Astrocyte (in vitro differentiated cells and primary cell): ENCODE measurements around the gene EAF2. TPM values are rescaled to one million over a fixed set of nuclear protein-coding genes. Genes with fewer than 3 reads are reported as not detected.

Experiments used
- DNase-seq: peaks from one replicate; pipeline ENCODE4 v3.0.0-alpha.2; 2010; ENCODE audit warnings: low read depth
- FAIRE-seq: peaks from 2 replicates; lab custom pipeline; 2011; peaks lifted over from hg19 to GRCh38; lab: Jason Lieb, UNC
- H2AFZ ChIP-seq: 2 replicates; pipeline ENCODE4 v1.6.0; 2012; ENCODE audit warnings: low read depth, low read length, inconsistent platforms
- H3K27ac ChIP-seq: 2 replicates; pipeline ENCODE4 v1.5.1; 2011; ENCODE audit warnings: low read depth, low read length, inconsistent platforms
- H3K27me3 ChIP-seq: 2 replicates; pipeline ENCODE4 v1.6.0; 2011; ENCODE audit warnings: low read length, inconsistent platforms; ENCODE audit not compliant: insufficient read depth
- H3K36me3 ChIP-seq: 2 replicates; pipeline ENCODE4 v1.5.1; 2011; ENCODE audit warnings: low read length, inconsistent platforms; ENCODE audit not compliant: insufficient read depth
- H3K4me1 ChIP-seq: 2 replicates; pipeline ENCODE4 v1.5.1; 2011; ENCODE audit warnings: low read length, inconsistent platforms; ENCODE audit not compliant: insufficient read depth
- H3K4me2 ChIP-seq: 2 replicates; pipeline ENCODE4 v1.6.0; 2012; ENCODE audit warnings: low read length, inconsistent platforms
- H3K4me3 ChIP-seq: 2 replicates; pipeline ENCODE4 v1.5.1; 2011; ENCODE audit warnings: low read depth, mild to moderate bottlenecking, low read length, inconsistent platforms; ENCODE audit not compliant: insufficient read depth
- H3K79me2 ChIP-seq: 2 replicates; pipeline ENCODE4 v1.6.0; 2012; ENCODE audit warnings: mild to moderate bottlenecking, low read length, inconsistent platforms; ENCODE audit not compliant: insufficient read depth
- H3K9ac ChIP-seq: 2 replicates; pipeline ENCODE4 v1.6.0; 2012; ENCODE audit warnings: mild to moderate bottlenecking, low read length, inconsistent platforms
- H3K9me3 ChIP-seq: 2 replicates; pipeline ENCODE4 v1.5.1; 2012; ENCODE audit warnings: low read depth, mild to moderate bottlenecking, low read length, inconsistent platforms; ENCODE audit not compliant: insufficient read depth
- H4K20me1 ChIP-seq: 2 replicates; pipeline ENCODE4 v1.6.0; 2012; ENCODE audit warnings: low read length, inconsistent platforms; ENCODE audit not compliant: insufficient read depth
- H3K27ac Mint-ChIP-seq: one replicate; pipeline ENCODE4 v1.8.0; 2021; ENCODE audit warnings: mild to moderate bottlenecking, mixed read lengths; ENCODE audit not compliant: unreplicated experiment
- H3K27me3 Mint-ChIP-seq: one replicate; pipeline ENCODE4 v1.8.0; 2021; ENCODE audit warnings: low read depth, mixed read lengths; ENCODE audit not compliant: unreplicated experiment
- H3K36me3 Mint-ChIP-seq: one replicate; pipeline ENCODE4 v1.8.0; 2021; ENCODE audit warnings: low read depth, mixed read lengths; ENCODE audit not compliant: unreplicated experiment
- H3K4me1 Mint-ChIP-seq: one replicate; pipeline ENCODE4 v1.8.0; 2021; ENCODE audit warnings: low read depth, mixed read lengths; ENCODE audit not compliant: unreplicated experiment
- H3K4me3 Mint-ChIP-seq: one replicate; pipeline ENCODE4 v1.8.0; 2021; ENCODE audit warnings: mild to moderate bottlenecking, moderate library complexity, mixed read lengths; ENCODE audit not compliant: unreplicated experiment
- H3K9me3 Mint-ChIP-seq: one replicate; pipeline ENCODE4 v1.8.0; 2021; ENCODE audit warnings: mild to moderate bottlenecking, mixed read lengths; ENCODE audit not compliant: unreplicated experiment
- CTCF ChIP-seq: IDR thresholded peaks from 2 replicates; pipeline ENCODE4 v1.5.1; 2011; ENCODE audit warnings: low read depth, mild to moderate bottlenecking, inconsistent platforms, low read length, moderate library complexity; ENCODE audit not compliant: insufficient read depth
- EZH2 ChIP-seq: IDR thresholded peaks from 2 replicates; pipeline ENCODE4 v1.6.1; 2012; ENCODE audit warnings: mild to moderate bottlenecking, low read length, inconsistent platforms; ENCODE audit not compliant: insufficient read depth
- total RNA-seq: library from RNA; stranded (reverse); gene quantifications from 2 replicates; pipeline ENCODE4 v1.2.1, GENCODE V29; 2021

EAF2 gene
- total RNA-seq, 1 donor from 2014 or later, result 1.8 TPM

- no peak overlapping the region for H3K27ac ChIP-seq
- no peaks in the 10 kb centered on the region for H3K4me1 Mint-ChIP-seq
- no peaks in the 10 kb centered on the region for H4K20me1 ChIP-seq
- no peaks in the 10 kb centered on the region for H3K9me3 ChIP-seq
- no peak overlapping the region for H3K9ac ChIP-seq
- no peaks in the 10 kb centered on the region for H3K36me3 ChIP-seq
- DNase-seq (no peak), FAIRE-seq (no peak)
- no peaks in the 10 kb centered on the region for H3K4me1 ChIP-seq
- H3K27ac Mint-ChIP-seq, result no peak overlapping the region
- H2AFZ ChIP-seq, result no peak overlapping the region
- no peak for TF ChIP-seq CTCF
- TF ChIP-seq EZH2, result no peak
- H3K4me3 Mint-ChIP-seq, result no peak overlapping the region
- H3K36me3 Mint-ChIP-seq, result no peaks in the 10 kb centered on the region
- H3K4me2 ChIP-seq, result no peak overlapping the region
- H3K4me3 ChIP-seq, result no peak overlapping the region
- no peaks in the 10 kb centered on the region for H3K27me3 Mint-ChIP-seq
- no peaks in the 10 kb centered on the region for H3K27me3 ChIP-seq
- no peaks in the 10 kb centered on the region for H3K9me3 Mint-ChIP-seq
- no peaks in the 10 kb centered on the region for H3K79me2 ChIP-seq
Observed at GRCh38 chr3:121870717-121871116, 35.7 kb downstream of the EAF2 start.

- H3K27me3 ChIP-seq, result no peaks in the 10 kb centered on the region
- TF ChIP-seq CTCF (no peak), EZH2 (no peak)
- FAIRE-seq, result no peak
Observed at GRCh38 chr3:121871430-121871829, 36.4 kb downstream of the EAF2 start.

GRCh38 chr3:121878411-121878810, 43.4 kb downstream of the EAF2 start:
- Histone ChIP-seq H3K27me3 (no peaks in the 10 kb centered on the region), H3K4me3 (no peak overlapping the region), H3K4me1 (no peaks in the 10 kb centered on the region), H3K9me3 (no peaks in the 10 kb centered on the region), H4K20me1 (no peaks in the 10 kb centered on the region), H3K27ac (no peak overlapping the region), H3K9ac (no peak overlapping the region), H2AFZ (no peak overlapping the region), H3K36me3 (no peaks in the 10 kb centered on the region), H3K4me2 (no peak overlapping the region), H3K79me2 (no peaks in the 10 kb centered on the region)
- FAIRE-seq (no peak), DNase-seq (no peak)
- no peaks in the 10 kb centered on the region for H3K9me3 Mint-ChIP-seq
- H3K36me3 Mint-ChIP-seq, result no peaks in the 10 kb centered on the region
- TF ChIP-seq EZH2 (no peak), CTCF (no peak)
- H3K27me3 Mint-ChIP-seq, result no peaks in the 10 kb centered on the region
- no peaks in the 10 kb centered on the region for H3K4me1 Mint-ChIP-seq
- no peak overlapping the region for H3K4me3 Mint-ChIP-seq
- no peak overlapping the region for H3K27ac Mint-ChIP-seq

More at GRCh38 chr3:121871430-121871829, 36.4 kb downstream of the EAF2 start:
- Mint-ChIP-seq H3K4me3 (no peak overlapping the region), H3K4me1 (no peaks in the 10 kb centered on the region), H3K27me3 (no peaks in the 10 kb centered on the region), H3K9me3 (no peaks in the 10 kb centered on the region), H3K36me3 (no peaks in the 10 kb centered on the region), H3K27ac (no peak overlapping the region)
- H3K9ac ChIP-seq, result no peak overlapping the region
- no peaks in the 10 kb centered on the region for H3K79me2 ChIP-seq
- H3K36me3 ChIP-seq, result no peaks in the 10 kb centered on the region
- no peaks in the 10 kb centered on the region for H3K9me3 ChIP-seq
- H3K4me2 ChIP-seq, result no peak overlapping the region
- no peak for DNase-seq
- no peak overlapping the region for H3K27ac ChIP-seq
- no peak overlapping the region for H3K4me3 ChIP-seq
- H2AFZ ChIP-seq, result no peak overlapping the region
- H3K4me1 ChIP-seq, result no peaks in the 10 kb centered on the region
- no peaks in the 10 kb centered on the region for H4K20me1 ChIP-seq
